ENCODE measurements around the gene SLC25A4.
A peak's percentile ranks its signal among the peaks of the same experiment; 100 is the strongest.

The SLC25A4 gene

GRCh38 chr4:185122681-185123345 lies 20.3 kb upstream of the SLC25A4 start:
- DNase-seq: no peak

GRCh38 chr4:185124006-185124405 lies 19.1 kb upstream of the SLC25A4 start:
- no peak for DNase-seq

DNA sequence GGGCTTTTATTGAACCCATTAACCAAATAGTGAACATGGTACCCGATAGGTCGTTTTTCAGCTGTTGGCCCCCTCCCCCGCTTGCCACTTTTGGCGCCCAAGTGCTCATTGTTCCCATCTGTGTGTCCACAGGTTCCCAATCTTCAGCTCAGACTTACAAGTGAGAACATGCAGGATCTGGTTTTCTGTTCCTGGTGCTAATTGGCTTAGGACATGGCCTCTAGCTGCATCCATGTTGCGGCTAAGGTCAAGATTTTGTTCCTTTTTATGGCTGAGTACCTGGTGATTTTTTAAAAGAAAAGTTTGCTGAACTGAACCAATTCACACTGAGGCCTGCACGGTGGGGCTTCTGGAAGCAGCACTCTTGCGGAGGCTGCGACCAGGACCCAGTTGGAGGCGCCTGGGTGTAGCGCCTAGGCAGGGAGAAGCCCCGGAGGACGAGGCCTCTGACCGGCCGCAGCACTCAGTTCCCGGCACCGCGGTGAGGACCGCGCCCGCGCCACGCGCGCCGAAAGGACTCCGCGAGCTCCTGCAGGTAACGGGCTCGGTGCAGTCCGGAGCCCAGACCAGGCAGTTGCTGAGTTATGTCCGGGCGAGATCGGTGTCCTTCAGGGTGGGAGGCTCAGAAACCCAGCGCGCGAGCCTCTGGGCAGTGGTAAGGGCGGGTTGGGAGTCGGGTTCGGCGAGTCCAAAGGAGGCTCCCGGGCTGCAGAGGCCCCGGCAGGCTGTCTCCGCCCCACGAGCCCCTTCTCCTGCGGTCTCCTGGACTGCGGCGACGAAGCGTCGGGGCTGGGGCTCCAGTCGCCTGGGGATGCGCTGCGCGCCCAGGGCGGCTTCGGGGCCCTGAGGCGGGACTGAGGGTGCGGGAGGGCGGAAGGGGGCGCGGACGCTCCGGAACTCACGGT lies 15.8 kb upstream of the SLC25A4 start:
- no peak for DNase-seq

DNA sequence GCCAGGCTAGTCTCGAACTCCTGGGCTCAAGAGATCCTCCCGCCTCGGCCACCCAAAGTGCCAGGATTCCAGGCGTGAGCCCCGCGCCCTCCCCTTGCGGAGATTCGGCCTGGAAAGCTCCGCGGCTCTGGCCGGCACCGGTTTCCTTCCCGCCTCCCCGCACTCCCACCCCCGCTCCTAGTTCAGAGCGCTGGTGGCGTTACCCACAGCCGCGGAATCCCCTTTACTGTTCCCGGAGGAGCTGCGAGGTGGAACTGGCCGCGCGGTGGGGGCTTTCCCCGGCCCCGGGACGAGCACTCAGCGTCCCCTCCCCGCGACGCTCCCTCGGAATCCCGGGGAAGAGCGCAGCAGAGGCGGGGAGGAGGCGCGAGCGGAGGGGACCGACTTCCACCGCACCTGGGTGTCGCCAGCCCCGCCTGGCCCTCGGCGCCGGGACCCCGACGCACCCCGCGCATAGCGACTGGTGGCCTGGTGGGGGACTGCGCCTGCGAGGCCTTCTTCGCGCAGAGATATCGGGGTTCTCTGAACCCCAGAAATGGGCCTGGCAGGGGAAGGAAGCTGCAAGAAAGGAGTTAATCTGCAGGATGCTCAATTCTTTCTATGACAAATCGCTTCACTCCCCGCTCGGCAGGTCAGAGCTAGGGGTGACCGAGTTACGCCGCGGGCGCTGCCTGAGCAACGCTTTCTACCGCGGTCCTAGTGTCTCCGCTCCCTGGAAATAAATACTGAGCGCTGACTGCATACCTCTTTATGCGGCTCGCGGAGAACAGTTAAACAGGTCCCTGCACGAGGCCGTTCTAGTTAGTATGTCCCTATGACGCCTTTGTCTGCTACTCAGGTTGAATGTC lies 14.6 kb upstream of the SLC25A4 start:
- peak; percentile 8 to 22 for DNase-seq

DNA sequence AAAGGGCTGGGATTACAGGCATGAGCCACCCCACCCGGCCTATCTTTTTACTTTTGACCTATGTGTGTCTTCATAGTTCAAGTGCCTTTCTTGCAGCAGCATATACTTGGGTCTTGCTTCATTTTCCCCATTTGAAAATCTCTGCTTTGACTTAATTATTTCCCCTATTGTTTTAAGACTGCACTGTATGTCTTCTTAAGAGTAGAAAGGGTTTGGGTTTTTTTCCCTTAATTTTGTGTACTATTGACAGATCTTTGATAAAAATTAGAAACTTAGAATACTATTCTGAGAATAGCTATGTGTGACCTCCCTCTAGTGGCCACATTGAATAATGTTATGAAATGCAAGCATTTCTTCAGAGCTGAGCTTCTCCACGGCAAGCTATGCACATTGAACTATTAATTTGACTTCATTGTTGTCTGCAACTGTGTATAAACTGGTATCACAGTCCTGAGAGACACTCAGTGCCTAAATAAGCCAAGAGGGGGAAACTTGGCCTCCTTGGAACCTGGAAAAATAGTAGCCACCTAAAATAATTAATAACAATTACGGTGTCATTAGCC lies 8.7 kb upstream of the SLC25A4 start:
- DNase-seq: peak in 1 of 2 donors; percentile 57

DNA sequence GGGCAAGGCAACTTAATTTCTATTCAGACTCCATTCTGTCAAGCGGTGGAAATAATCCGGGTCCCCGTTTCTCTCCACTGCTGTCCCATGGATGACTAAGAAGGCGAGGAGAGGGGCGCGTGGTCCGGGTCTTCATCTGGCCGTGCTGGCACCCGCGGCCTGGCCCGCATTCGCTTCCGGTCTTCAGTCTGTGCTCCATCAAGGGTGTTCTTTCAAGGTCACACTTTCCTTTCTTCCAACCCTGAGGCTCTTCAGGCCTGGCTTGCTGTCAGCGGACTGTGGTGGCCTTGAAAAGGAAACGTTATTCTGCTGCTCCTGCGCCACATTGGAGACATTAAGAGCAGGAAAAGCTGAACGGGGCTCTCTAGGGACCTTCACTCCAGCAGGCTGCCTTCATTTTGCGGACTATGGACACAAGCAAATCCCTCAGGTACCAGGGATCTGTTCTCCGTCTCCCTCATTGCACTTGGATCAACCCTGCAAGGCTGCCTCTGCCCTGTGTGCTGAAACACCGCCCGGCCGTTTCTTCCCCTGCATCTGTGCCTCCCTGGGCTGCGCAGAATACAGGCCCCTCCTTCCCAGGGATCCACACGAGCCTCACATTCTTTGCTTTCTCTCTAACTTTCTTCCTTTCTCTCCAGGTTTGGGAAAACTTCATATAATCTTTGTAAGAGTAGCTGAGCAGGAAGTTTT lies 5.7 kb upstream of the SLC25A4 start:
- DNase-seq: no peak

GRCh38 chr4:185138161-185138560 lies 4.9 kb upstream of the SLC25A4 start:
- DNase-seq: no peak

GRCh38 chr4:185139736-185140135 lies 3.3 kb upstream of the SLC25A4 start:
- DNase-seq: no peak

GRCh38 chr4:185141777-185142176 lies 1.3 kb upstream of the SLC25A4 start:
- no peak for DNase-seq

GRCh38 chr4:185142564-185142911 lies 528 bp upstream of the SLC25A4 start:
- peak in 1 of 2 donors; percentile 15 for DNase-seq

GRCh38 chr4:185143601-185143969 lies 519 bp downstream of the SLC25A4 start:
- peak in 1 of 2 donors; percentile 16 for DNase-seq

GRCh38 chr4:185144601-185145240 lies 1.7 kb downstream of the SLC25A4 start:
- no peak for DNase-seq

DNA sequence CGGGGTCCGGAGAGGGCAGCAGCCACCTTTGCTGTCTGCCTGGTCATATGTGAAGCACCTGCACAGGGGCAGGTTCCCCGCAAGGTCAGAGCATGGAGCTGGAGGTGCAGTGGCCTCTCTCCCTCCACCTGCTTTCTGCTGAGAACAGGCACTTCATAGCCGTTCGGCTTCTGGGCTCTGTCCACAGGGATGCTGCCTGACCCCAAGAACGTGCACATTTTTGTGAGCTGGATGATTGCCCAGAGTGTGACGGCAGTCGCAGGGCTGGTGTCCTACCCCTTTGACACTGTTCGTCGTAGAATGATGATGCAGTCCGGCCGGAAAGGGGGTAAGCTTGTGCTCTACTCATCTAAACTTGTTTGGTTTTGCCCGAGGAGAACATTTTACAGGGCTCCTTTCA lies 2.5 kb downstream of the SLC25A4 start:
- no peak for DNase-seq

DNA sequence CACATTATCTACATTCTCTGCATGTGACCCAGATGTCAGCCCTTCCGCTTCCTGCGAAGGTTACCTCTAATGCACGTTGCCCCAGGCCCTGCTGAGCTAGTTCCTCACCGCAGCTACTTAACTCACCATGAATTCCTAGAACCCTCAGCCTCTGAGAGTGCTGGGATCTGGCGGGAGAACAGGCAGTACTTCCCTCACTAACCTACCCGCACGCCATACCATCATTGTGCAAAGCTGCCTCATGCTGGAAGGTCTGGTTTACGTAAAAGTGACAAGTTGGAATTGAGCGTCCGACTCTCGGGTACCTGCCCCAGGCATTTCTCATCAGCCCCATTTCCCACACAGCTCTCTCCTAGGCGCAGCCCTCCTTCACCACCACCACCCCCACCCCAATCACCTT lies 6.3 kb downstream of the SLC25A4 start:
- DNase-seq: no peak

DNA sequence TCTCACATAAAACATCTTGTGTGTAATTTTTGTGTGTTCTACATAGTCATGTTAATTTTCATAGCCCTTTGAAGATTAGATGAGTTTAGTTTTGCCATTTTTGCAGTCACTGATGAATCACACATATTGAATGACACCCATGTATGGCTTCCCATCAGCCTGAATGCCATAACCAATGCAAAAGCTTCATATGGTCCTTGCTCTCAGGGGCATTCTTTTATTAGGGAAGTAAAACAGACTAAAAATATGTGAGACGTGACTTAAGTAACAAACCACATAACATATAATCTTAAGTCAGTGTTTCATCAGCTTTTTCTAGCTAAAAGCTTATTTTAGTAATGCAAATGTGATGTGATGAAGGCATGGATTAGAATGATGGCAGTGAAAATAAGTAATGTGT lies 8.2 kb downstream of the SLC25A4 start:
- DNase-seq: no peak

DNA sequence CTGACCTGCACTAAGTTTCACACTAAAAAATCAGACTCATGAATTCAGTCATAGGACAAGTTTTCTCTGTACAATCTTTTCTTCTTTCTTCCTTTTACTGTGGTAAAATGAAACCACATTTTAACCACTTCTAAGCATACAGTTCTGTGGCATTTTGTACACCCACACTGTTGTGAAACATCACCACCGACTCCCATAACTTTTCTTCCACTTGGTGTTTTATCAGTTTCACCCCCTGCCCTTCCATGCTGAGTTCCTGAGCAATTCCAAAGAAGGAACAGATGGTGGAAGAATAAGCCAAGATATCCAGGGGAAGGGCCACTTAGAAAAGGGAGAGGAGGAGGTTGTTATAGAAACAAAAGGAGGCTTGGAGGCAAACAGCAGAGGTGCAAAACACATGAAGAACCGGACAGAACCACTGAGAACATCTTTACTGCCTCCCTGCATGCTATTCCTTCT lies 22.6 kb downstream of the SLC25A4 start:
- peak in 1 of 2 donors; percentile 54 for DNase-seq

- DNase-seq: no peak
Measured at GRCh38 chr4:185167234-185167633, 24.2 kb downstream of the SLC25A4 start.

DNA sequence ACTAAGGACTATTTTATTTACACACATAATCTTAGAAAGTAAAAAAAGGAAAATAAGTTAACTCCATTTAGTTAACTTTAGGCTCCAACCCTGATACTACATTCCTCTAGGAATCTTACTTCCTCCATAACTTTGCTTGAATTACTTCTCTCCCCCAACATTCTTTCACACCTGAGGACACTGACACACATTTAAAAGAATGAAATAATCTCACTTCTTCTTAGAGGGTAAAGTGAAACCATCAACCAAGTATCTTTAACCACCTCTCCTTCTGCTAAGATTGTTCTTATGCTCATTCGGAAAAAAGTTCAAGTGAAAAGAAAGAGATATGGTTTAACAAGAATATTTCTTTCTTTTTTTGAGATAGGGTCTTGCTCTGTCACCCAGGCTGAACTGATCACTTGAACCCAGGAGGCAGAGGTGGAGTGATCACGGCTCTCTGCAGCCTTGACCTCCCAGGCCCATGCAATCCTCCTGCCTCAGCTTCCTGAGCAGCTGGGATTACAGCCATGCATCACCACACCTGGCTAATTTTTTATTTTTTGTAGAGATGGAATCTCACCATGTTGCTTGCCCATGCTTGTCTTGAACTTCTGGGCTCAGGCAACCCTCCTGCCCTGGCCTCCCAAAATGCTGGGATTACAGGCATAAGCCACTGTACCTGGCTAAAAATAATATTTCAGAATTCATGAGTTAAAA lies 28.5 kb downstream of the SLC25A4 start:
- no peak for DNase-seq

DNA sequence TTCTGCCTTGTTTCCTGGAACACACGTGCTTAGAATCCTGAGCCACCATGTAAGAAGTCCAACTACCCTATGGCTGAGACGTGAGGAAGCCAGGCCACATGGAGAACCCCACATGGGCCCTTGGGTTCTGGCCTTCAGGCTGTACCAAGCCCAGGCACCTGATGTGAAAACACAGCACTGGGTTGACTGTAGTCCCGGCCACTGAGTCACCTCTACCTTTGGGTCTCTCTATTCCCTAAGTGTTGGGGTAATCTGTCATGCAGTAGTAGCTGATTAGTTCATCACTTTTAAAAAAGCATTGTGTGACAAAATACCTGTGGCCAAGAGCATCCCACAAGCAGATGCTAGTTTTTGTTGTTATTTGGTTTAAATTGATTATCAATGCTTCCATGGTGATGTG lies 36.4 kb downstream of the SLC25A4 start:
- DNase-seq: no peak

- no peak for DNase-seq
Measured at GRCh38 chr4:185182239-185182638, 39.2 kb downstream of the SLC25A4 start.

DNA sequence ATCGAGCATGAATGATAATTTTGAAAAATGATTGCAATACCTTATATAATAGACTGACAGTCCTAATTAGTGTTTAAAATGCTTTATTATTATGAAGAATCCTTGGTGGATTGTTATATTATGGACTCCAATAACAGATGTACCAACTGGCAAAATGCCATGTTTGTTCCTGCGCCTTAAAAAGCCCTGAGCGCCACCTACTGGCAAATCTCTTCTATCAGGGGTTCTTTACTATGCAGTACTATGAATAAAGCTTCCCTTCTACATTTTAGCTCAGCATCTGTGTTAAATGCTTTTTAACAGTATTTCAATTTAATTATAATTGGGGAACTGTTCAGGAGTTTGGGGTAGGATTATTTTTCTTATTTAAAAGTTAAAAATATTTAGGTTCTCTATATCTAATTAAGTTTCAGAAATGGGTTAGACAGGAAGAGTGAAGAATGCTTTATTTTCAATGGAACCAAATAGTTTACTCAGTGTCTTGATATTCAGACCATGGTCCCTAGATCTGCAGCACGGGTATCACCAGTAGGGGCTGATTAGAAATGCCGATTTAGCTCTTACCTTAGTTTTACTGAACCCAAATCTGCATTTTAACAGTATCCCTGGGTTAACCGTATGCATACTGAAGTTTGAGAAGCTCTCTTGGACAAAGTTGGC lies 40.7 kb downstream of the SLC25A4 start:
- peak; percentile 70 to 81 for DNase-seq

Data from CD4-positive, alpha-beta T cell treated with Interleukin-1 beta for 1 hour (primary cell).